VCaP (cell line): Measurements from ENCODE around the gene EIF3A.

Source experiments
- H3K27ac ChIP-seq: fragments of 450-650 bp; 2 replicates; pipeline ENCODE4 v1.5.1; 2017
- TF ChIP-seq, protein P1 (sequence below): fragments of 450-650 bp; conservative IDR thresholded peaks from 2 replicates; pipeline ENCODE4 v1.5.1; 2017; ENCODE audit warnings: mild to moderate bottlenecking, moderate library complexity

Gene EIF3A

DNA sequence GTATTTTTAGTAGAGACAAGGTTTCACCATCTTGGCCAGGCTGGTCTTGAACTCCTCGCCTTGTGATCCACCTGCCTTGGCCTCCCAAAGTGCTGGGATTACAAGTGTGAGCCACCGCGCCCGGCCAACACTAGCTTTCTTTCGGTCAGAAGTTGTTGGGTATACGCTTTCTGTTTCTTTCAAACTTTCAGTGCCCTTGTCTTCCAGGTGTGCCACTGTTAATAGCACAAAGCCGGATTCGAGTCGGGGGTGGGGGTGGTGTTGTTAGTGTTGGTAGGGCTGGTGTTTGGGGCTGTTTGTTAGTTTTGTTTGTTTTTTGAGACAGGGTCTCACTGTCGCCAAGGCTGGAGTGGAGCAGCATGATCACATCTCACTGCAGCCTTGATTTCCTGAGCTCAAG lies 84.9 kb downstream of the EIF3A start:
- no peak overlapping the region for H3K27ac ChIP-seq
- TF ChIP-seq, protein P1, sequence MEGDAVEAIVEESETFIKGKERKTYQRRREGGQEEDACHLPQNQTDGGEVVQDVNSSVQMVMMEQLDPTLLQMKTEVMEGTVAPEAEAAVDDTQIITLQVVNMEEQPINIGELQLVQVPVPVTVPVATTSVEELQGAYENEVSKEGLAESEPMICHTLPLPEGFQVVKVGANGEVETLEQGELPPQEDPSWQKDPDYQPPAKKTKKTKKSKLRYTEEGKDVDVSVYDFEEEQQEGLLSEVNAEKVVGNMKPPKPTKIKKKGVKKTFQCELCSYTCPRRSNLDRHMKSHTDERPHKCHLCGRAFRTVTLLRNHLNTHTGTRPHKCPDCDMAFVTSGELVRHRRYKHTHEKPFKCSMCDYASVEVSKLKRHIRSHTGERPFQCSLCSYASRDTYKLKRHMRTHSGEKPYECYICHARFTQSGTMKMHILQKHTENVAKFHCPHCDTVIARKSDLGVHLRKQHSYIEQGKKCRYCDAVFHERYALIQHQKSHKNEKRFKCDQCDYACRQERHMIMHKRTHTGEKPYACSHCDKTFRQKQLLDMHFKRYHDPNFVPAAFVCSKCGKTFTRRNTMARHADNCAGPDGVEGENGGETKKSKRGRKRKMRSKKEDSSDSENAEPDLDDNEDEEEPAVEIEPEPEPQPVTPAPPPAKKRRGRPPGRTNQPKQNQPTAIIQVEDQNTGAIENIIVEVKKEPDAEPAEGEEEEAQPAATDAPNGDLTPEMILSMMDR, result no peak

- H3K27ac ChIP-seq, result no peak overlapping the region
- TF ChIP-seq, protein P1, result no peak
Observed at GRCh38 chr10:118994321-118994720, 86.3 kb downstream of the EIF3A start.

- no peak overlapping the region for H3K27ac ChIP-seq
- TF ChIP-seq, protein P1, result no peak
Observed at GRCh38 chr10:118993214-118993613, 87.4 kb downstream of the EIF3A start.

DNA sequence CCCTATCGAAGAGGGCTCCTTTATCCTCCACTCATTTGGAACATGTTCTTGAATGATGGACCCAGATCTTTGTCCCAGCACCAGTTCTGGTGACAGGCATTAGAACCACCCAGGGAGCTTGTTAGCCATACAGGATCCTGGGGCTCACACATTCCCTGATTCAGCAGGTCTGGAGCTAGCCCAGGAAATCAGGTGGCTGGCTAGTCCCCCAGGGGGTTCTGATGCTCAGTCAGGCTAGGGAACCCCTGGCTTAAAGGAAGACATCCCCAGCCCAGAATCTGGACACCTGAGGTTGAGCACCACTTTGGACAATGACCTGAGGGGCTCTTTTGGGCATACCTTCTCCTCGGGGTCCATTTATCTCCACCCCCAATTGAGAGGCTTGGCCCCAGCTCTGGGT lies 88.1 kb downstream of the EIF3A start:
- TF ChIP-seq, protein P1, result no peak
- no peak overlapping the region for H3K27ac ChIP-seq

GRCh38 chr10:118990326-118990725 lies 90.3 kb downstream of the EIF3A start:
- TF ChIP-seq, protein P1, result no peak
- no peak overlapping the region for H3K27ac ChIP-seq

- no peak overlapping the region for H3K27ac ChIP-seq
- TF ChIP-seq, protein P1, result no peak
Observed at GRCh38 chr10:118986815-118987790, 93.5 kb downstream of the EIF3A start.

DNA sequence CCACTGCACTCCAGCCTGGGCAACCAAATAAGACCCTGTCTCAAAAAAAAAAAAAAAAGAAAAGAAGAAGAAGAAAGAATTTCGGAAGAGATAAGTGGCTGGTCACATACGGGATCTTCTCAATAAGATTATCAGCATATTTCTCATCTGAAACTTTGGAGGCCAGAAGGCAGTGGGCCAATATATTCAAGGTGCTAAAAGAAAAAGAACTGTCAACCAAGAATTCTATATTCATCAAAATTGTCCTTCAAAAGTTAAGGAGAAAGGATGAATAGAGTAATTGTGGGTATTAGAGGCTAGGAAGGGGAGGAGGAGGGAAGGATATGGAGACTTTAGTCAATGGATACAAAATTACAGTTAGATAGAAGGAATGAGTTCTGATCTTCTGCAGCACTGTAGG lies 95.0 kb downstream of the EIF3A start:
- H3K27ac ChIP-seq, result no peak overlapping the region
- TF ChIP-seq, protein P1, result no peak
